K562 (cell line): ENCODE results near the gene KLK5. TPM values are rescaled to one million over a fixed set of nuclear protein-coding genes. Genes with fewer than 3 reads are reported as not detected.

ENCODE experiments used
- ATF1 ChIP-seq, 2 experiments: fragments of 450-650 bp in 1 of 2; IDR thresholded peaks; 2 replicates each; pipeline ENCODE4 v1.6.1; 2016; ENCODE audit warnings: missing compliant biosample characterization in 1 of 2, missing genetic modification characterization in 1 of 2
- ATF7 ChIP-seq: fragments of 450-650 bp; IDR thresholded peaks from 2 replicates; pipeline ENCODE4 v1.7.1; 2014; ENCODE audit warnings: mild to moderate bottlenecking, moderate library complexity
- BHLHE40 ChIP-seq: IDR thresholded peaks from 2 replicates; pipeline ENCODE4 v1.6.1; 2011; ENCODE audit warnings: low read length, improper control_type of control experiment
- CBFA2T2 ChIP-seq: fragments of 450-650 bp; conservative IDR thresholded peaks from 2 replicates; pipeline ENCODE4 v1.6.1; 2017; ENCODE audit warnings: mild to moderate bottlenecking
- CEBPB ChIP-seq: fragments of 450-650 bp; IDR thresholded peaks from 2 replicates; pipeline ENCODE4 v1.6.1; 2016; ENCODE audit warnings: missing genetic modification characterization, missing compliant biosample characterization
- CREM ChIP-seq: IDR thresholded peaks from 2 replicates; pipeline ENCODE4 v1.6.1; 2014; ENCODE audit warnings: antibody characterized with exemption, low read depth
- CTBP1 ChIP-seq: fragments of 450-650 bp; IDR thresholded peaks from 2 replicates; pipeline ENCODE4 v1.6.1; 2016; ENCODE audit warnings: borderline replicate concordance
- DPF2 ChIP-seq: fragments of 450-650 bp; IDR thresholded peaks from 2 replicates; pipeline ENCODE4 v1.6.1; 2016
- ELF4 ChIP-seq: fragments of 450-650 bp; formaldehyde crosslinking; IDR thresholded peaks from 2 replicates; pipeline ENCODE4 v1.4.0; 2022; ENCODE audit warnings: missing genetic modification characterization
- LEF1 ChIP-seq: fragments of 450-650 bp; IDR thresholded peaks from 2 replicates; pipeline ENCODE4 v1.6.1; 2016; ENCODE audit warnings: mild to moderate bottlenecking
- MEIS2 ChIP-seq: fragments of 450-650 bp; IDR thresholded peaks from 2 replicates; pipeline ENCODE4 v1.6.1; 2014; ENCODE audit warnings: mild to moderate bottlenecking; ENCODE audit not compliant: partially characterized antibody
- MTA1 ChIP-seq: fragments of 450-650 bp; IDR thresholded peaks from 2 replicates; pipeline ENCODE4 v1.6.1; 2017; ENCODE audit warnings: borderline replicate concordance
- NR2C2 ChIP-seq, 2 experiments: fragments of 200-800 bp in 1 of 2; sonication (Bioruptor generic) in 1 of 2; sonication (generic) in 1 of 2; formaldehyde crosslinking in 1 of 2; IDR thresholded peaks; 2 replicates each; pipeline versions ENCODE4 v1.6.1 to v1.8.0; 2016 to 2022; ENCODE audit warnings: mild to moderate bottlenecking in 1 of 2, missing compliant biosample characterization in 1 of 2, missing genetic modification characterization in 1 of 2, missing genetic modification reagents in 1 of 2
- NRF1 ChIP-seq, 2 experiments: fragments of 450-650 bp; IDR thresholded peaks in 1 of 2; conservative IDR thresholded peaks in 1 of 2; 2 replicates each; pipeline ENCODE4 v1.6.1; 2014; ENCODE audit warnings: mild to moderate bottlenecking in 2 of 2
- RBM14 ChIP-seq: fragments of 200-400 bp; formaldehyde crosslinking; IDR thresholded peaks from 2 replicates; pipeline ENCODE4 v1.6.1; 2018; ENCODE audit warnings: low read depth, mild to moderate bottlenecking, low read length, moderate library complexity, borderline replicate concordance; ENCODE audit not compliant: insufficient read depth
- SETDB1 ChIP-seq: IDR thresholded peaks from one replicate; pipeline ENCODE4 v1.6.1; 2012; ENCODE audit warnings: low read length, control low read depth, inconsistent platforms
- SMARCC2 ChIP-seq: fragments of 450-650 bp; IDR thresholded peaks from 2 replicates; pipeline ENCODE4 v1.6.1; 2017; ENCODE audit warnings: antibody characterized with exemption, moderate library complexity, mild to moderate bottlenecking, low read depth
- SRSF1 ChIP-seq: fragments of 200-400 bp; formaldehyde crosslinking; IDR thresholded peaks from 2 replicates; pipeline ENCODE4 v1.6.1; 2017; ENCODE audit warnings: mild to moderate bottlenecking, low read depth, low read length, moderate library complexity
- TBL1XR1 ChIP-seq, 2 experiments: IDR thresholded peaks; 2 replicates each; pipeline ENCODE4 v1.6.1; 2012; ENCODE audit warnings: improper control_type of control experiment in 2 of 2, low read length in 2 of 2, mild to moderate bottlenecking in 1 of 2
- THAP12 ChIP-seq: fragments of 250-450 bp; sonication (Bioruptor Pico); IDR thresholded peaks from 2 replicates; pipeline ENCODE4 v1.9.0; 2021; ENCODE audit warnings: mild to moderate bottlenecking, inconsistent platforms
- TOE1 ChIP-seq, 2 experiments: fragments of 450-650 bp in 1 of 2; sonication (generic) in 1 of 2; formaldehyde crosslinking in 1 of 2; IDR thresholded peaks; 2 replicates each; pipeline versions ENCODE4 v1.7.1 to v1.8.0; 2016 to 2022; ENCODE audit warnings: borderline replicate concordance in 2 of 2, mild to moderate bottlenecking in 2 of 2, antibody characterized with exemption in 1 of 2, inconsistent platforms in 1 of 2, low read depth in 1 of 2, missing genetic modification reagents in 1 of 2, moderate library complexity in 1 of 2
- TRIM24 ChIP-seq, 2 experiments: fragments of 450-650 bp; IDR thresholded peaks; 2 replicates each; pipeline ENCODE4 v1.6.1; 2016
- ZEB2 ChIP-seq: fragments of 450-650 bp; IDR thresholded peaks from 2 replicates; pipeline ENCODE4 v1.6.1; 2016
- ZNF232 ChIP-seq: sonication (generic); formaldehyde crosslinking; IDR thresholded peaks from 2 replicates; pipeline ENCODE4 v1.8.0; 2022; ENCODE audit warnings: mild to moderate bottlenecking, missing genetic modification reagents
- ZNF589 ChIP-seq: fragments of 200-800 bp; sonication (Bioruptor generic); IDR thresholded peaks from 2 replicates; pipeline ENCODE4 v1.6.1; 2016; ENCODE audit warnings: low read depth, missing genetic modification characterization, missing compliant biosample characterization
- polyA plus RNA-seq, 8 experiments: library from polyadenylated mRNA; depleted of rRNA in 4 of 8; stranded (reverse) in 5 of 8; unstranded in 3 of 8; fragments of >200 nt; fragmentation: Nextera tagmentation in 2 of 8; fragmentation: Illumina TruSeq in 1 of 8; extraction: Ambion mirVana in 2 of 8; extraction: Trizol in 1 of 8; gene quantifications; 2 replicates each; pipeline versions ENCODE4 v1.2.1 to v1.2.3, GENCODE V29; 2011 to 2014; ENCODE audit warnings: inconsistent platforms in 1 of 8, missing spikeins in 1 of 8
- total RNA-seq, 7 experiments: library from RNA; depleted of rRNA in 6 of 7; stranded (reverse); fragments of >200 nt in 6 of 7; fragmentation: Illumina TruSeq in 2 of 7; extraction: Trizol in 2 of 7; gene quantifications; 2 replicates each; pipeline versions ENCODE4 v1.2.1 to v1.2.3, GENCODE V29; 2011 to 2021; ENCODE audit warnings: low replicate concordance in 1 of 7
- TF ChIP-seq, protein P1 (sequence below): fragments of 450-650 bp; formaldehyde crosslinking; IDR thresholded peaks from 2 replicates; pipeline ENCODE4 v1.4.0; 2020; ENCODE audit warnings: mild to moderate bottlenecking, mixed read lengths

KLK5 gene
- total and polyA plus RNA-seq, 9 of the 15 experiments (the other 6 are each of a cell fraction or from before 2014, with no cell fraction given) = not detected

GRCh38 chr19:50896591-50897190, 56.1 kb downstream of the KLK5 start (continued):
- TF ChIP-seq TRIM24 (IDR thresholded peaks at IDR 0.05) (peak; percentile 72 to 83), BHLHE40 (peak; percentile 92), CEBPB (tag) (peak; percentile 24; the same call in 1 of the 2 replicates), SETDB1 (no peak), SMARCC2 (peak; percentile 66; the same call in 1 of the 2 replicates), TBL1XR1 (IDR thresholded peaks at IDR 0.05; ENCODE audit: low read length in 2 of 2) (0 out of 4 replicates have a peak, but pooled peaks of 1 of the 2 experiments have one; percentile 25), CREM (peak; percentile 83), ZEB2 (peak; percentile 54; the same call in 1 of the 2 replicates), MEIS2 (peak; percentile 21), SRSF1 (no peak), ZNF589 (CRISPR knock-in tag) (peak; percentile 47; the same call in 1 of the 2 replicates), NR2C2 (CRISPR knock-in tag; IDR thresholded peaks at IDR 0.05) (0 out of 2 replicates have a peak, but pooled peaks have one; percentile 62), NR2C2 (tag; IDR thresholded peaks at IDR 0.05) (no peak; the same call in 1 of the 2 replicates), ATF7 (peak; percentile 93), MTA1 (0 out of 2 replicates have a peak, but pooled peaks have one; percentile 38), ELF4 (CRISPR knock-in tag) (0 out of 2 replicates have a peak, but pooled peaks have one; percentile 41), ATF1 (CRISPR knock-in tag; IDR thresholded peaks at IDR 0.05) (no peak), ATF1 (tag; IDR thresholded peaks at IDR 0.05) (peak; percentile 89), CBFA2T2 (peak; percentile 67), ZNF232 (CRISPR knock-in tag) (no peak), TOE1 (IDR thresholded peaks at IDR 0.05; ENCODE audit: borderline replicate concordance) (peak; percentile 90; the same call in 1 of the 2 replicates), TOE1 (CRISPR knock-in tag; IDR thresholded peaks at IDR 0.05; ENCODE audit: borderline replicate concordance, low read depth) (no peak), NRF1 (conservative IDR thresholded peaks at IDR 0.05 in 1 of 2, IDR thresholded peaks at IDR 0.05 in 1 of 2) (peak; percentile 51 to 62), DPF2 (peak; percentile 73), RBM14 (no peak), THAP12 (CRISPR knock-in tag) (no peak), CTBP1 (peak; percentile 47; the same call in 1 of the 2 replicates), LEF1 (peak; percentile 70; the same call in 1 of the 2 replicates)
- TF ChIP-seq, protein P1, sequence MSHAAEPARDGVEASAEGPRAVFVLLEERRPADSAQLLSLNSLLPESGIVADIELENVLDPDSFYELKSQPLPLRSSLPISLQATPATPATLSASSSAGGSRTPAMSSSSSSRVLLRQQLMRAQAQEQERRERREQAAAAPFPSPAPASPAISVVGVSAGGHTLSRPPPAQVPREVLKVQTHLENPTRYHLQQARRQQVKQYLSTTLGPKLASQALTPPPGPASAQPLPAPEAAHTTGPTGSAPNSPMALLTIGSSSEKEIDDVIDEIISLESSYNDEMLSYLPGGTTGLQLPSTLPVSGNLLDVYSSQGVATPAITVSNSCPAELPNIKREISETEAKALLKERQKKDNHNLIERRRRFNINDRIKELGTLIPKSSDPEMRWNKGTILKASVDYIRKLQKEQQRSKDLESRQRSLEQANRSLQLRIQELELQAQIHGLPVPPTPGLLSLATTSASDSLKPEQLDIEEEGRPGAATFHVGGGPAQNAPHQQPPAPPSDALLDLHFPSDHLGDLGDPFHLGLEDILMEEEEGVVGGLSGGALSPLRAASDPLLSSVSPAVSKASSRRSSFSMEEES (CRISPR knock-in tag) = peak; percentile 75
